GM12873 (cell line): ENCODE results near the gene SLC16A9.

Source experiments
- TF ChIP-seq, protein P1 (sequence below): IDR thresholded peaks from 2 replicates; pipeline ENCODE4 v1.5.1; 2012; ENCODE audit warnings: low read depth, mild to moderate bottlenecking, moderate library complexity, low read length, control low read depth; ENCODE audit not compliant: insufficient read depth; ENCODE audit errors: missing control alignments

The SLC16A9 gene

DNA sequence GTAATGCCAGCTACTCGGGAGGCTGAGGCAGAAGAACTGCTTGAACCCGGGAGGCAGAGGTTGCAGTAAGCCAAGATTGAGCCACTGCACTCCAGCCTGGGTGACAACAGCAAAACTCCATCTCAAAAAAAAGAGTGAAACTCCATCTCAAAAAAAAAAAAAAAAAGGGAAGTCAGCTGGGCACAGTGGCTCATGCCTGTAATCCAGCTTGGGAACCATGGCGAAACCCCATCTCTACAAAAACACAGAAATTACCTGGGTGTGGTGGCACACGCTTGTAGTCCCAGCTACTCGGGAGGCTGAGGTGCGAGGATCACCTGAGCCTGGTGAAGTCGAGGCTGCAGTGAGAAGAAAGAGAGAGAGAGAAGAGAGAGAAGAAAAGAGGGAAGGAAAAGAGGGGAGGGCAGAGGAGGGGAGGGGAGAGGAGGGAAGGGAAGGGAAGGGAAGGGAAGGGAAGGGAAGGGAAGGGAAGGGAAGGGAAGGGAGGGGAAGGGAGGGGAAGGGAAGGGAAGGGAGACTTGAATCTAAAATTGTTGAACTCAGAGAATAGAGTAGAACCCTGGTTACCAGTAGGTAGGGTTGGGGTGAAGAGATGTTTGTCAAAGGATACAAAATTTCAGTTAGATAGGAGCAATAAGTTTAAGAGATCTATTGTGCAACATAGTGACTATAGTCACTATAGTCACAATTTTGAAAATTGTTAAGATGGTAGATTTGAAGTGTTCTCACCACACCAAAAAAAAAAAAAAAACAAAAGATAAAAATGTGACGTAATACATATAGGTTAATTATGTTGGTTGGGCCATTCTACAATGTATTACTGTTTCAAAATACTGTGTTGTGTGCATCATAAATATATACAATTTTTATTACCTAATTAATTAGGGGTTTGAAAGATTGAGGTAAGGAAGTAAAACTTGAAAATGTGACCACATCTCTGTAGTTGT lies 2.5 kb downstream of the SLC16A9 start:
- TF ChIP-seq, protein P1, sequence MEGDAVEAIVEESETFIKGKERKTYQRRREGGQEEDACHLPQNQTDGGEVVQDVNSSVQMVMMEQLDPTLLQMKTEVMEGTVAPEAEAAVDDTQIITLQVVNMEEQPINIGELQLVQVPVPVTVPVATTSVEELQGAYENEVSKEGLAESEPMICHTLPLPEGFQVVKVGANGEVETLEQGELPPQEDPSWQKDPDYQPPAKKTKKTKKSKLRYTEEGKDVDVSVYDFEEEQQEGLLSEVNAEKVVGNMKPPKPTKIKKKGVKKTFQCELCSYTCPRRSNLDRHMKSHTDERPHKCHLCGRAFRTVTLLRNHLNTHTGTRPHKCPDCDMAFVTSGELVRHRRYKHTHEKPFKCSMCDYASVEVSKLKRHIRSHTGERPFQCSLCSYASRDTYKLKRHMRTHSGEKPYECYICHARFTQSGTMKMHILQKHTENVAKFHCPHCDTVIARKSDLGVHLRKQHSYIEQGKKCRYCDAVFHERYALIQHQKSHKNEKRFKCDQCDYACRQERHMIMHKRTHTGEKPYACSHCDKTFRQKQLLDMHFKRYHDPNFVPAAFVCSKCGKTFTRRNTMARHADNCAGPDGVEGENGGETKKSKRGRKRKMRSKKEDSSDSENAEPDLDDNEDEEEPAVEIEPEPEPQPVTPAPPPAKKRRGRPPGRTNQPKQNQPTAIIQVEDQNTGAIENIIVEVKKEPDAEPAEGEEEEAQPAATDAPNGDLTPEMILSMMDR, result no peak

DNA sequence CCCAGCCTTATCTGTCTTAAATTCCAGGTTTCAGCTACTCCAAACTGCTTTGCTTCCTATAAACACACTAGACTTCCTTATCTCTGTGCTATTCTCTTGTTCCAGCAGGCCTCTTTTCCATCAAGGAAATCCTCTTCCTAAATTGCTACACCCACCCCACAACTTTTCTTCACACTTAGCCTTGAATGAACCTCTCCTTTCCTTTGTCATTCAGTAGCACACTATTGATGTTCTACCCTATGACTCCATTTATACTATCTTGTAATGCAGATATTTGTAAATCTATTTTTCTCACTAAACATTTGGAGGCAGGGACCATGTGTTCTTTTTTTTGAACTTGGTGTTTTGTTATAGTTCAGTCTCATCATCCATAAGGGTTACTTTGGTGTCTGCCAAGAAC lies 3.7 kb downstream of the SLC16A9 start:
- TF ChIP-seq, protein P1, result no peak

DNA sequence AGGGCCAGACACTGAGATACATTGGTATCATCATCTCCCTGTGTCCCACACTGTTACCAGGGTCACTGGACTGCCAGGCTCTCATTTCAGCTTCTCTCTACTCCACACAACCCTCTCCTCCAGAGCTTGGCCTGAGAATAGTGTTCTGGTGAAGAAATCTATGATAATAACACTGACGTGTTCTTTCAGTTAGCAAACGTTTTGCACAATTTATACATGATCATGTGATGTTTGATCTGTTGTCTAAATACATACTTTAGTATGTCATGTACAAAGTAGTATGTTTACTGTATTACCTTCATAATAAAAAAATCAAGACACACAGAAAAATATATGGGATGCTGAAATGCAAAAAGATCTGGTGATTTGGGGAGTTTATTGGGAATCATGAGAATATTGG lies 5.0 kb downstream of the SLC16A9 start:
- TF ChIP-seq, protein P1, result no peak

DNA sequence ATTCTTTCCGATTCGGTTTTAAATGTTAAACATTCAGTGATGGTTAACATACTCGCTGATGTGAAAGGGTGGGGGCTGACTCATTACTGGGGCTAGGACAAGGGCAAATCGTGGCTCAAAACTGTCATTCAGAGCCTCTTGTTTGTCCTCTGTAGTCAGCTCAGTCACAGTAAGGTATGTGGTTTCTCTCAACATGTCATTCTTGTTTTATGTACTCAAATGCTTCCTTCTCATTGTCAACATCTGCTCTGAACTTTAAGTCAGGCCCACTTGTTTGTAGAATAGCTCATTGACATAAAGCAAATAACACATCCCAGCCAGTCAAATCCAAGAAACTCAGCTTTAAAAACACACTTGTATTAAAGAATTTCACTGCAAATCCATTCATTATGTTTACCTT lies 7.3 kb downstream of the SLC16A9 start:
- TF ChIP-seq, protein P1, result no peak

DNA sequence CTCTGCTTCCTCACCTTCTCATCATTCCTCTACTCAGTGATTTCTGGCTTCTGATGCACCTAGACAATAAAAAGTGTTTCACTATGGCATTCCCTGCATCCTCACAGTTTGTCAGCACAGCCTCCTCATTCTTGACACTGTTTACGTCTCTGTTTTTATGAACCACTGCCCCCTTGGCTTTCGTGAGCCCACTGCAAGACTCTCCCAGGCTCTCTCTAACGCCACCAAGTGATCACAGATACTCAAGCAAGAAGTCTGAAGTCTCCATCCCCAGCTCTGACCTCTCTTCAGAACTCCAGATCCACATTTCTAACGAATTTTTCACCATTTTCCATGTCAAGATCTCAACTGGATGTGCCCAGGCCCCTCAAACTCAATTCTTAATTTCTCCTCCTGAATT lies 8.9 kb downstream of the SLC16A9 start:
- TF ChIP-seq, protein P1, result peak; percentile 29

DNA sequence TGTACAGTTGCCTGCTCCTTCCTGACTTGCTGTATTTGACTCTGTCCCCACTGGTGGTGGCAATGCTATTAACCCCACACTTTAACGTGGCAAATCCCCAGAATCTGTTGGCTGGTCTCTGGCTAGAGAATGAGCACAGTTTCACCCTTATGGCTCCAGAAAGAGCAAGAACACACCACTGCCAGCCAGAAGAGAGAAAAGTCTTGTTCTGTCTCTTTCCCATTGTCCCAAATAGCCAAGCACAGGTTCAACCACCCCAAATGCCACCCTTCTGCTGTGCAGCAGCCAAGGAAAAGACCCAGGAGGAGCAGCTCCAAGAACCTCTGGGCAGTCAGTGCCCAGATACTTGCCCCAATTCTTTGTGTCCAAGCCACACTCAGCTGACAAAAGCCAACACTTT lies 11.3 kb downstream of the SLC16A9 start:
- TF ChIP-seq, protein P1, result no peak

DNA sequence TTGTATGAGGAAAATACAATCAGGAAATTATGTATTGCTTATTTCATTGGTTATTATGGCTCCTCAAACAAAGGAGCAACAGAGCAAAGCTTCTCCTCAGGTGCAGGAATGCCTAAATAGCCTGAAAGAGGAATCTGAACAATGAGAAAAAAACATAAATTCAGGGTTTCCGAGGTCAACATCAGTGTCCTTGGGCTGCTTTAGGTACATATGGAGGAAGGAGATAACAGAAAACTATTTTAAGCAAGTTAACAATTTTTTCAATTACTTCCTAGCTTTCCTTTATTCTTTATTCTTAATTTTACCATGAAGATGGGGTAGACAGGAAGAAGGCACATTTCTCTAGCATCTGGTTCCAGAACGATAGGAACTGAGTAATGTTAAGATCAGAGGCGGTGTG lies 14.0 kb downstream of the SLC16A9 start:
- TF ChIP-seq, protein P1, result no peak
